ENCODE measurements around the gene NALF2. TPM values are rescaled to one million over a fixed set of nuclear protein-coding genes. Genes with fewer than 3 reads are reported as not detected.

Gene NALF2
- total RNA-seq (under 0.01 TPM), polyA plus RNA-seq (0.14 TPM)
- long read RNA-seq, donor 1, result 0 reads
- long read RNA-seq, donor 2, result 0 reads
- long read RNA-seq, donor 3, result 0 reads
- long read RNA-seq, donor 4, result 0 reads
- long read RNA-seq, donor 5, result 0 reads
- long read RNA-seq, donor 6, result 0 reads
- long read RNA-seq, donor 7, result 0 reads
- long read RNA-seq, donor 8, result 0 reads
- long read RNA-seq, donor 9, result 0 reads
- long read RNA-seq, donor 10, result 0 reads

DNA sequence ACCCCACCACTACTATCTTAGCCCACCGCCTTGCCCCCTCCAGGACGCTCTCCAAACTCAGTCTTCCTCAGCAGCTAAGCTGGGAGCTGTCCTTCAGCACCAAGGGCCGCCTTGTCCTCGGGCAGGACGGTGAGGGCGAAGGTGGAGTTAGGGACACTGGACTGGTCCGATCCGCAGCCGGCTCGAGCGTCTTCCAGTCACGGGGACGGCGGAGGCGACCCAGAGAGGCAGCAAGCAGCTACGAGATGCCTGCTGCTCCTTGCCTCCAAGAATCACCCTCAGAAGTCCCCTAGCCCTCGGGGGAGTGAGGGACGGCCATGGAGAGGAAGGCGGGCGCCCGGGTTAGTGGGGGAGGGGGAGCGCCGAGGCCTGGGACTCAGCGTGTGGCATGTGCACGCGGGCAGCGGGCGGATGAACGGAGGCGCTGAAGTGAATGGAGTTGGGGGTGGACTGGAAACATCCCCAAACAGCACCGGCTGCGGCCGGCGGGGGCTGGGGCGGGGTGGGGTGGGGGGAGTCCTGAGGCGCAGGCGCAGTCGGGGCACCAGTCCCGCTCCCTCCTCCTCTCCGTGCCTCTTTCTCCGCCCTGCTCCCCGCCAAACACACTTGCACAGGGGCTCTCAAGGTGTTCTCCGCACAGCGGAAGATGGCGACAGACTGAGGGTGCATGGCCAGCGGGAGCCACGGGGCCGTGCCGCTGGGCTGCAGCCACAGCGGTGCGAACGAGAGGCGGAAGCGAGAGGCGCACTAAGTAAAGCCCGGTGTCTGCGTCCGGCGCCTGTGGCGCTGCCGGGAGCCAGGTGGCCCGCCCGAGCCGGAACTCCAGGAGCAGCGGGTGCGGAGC lies at the start of gene NALF2:
Gene NALF2, plus strand, starts transcription at position 545 of the 844 bp plus-strand sequence. CDS start 957 bp downstream, outside the sequence.
- Histone ChIP-seq H3K27ac (ENCODE audit: low read depth in 1 of 2, low read length in 1 of 2) (no peak within 1 kb of the TSS), H3K27me3 (ENCODE audit: control insufficient read depth in 2 of 2, insufficient read depth in 1 of 2, low read length in 1 of 2) (peaks cover 19 to 38% of the 10 kb centered on the region in 2 donors)
- WGBS, result under 1% methylated on average over 66 of the region's 66 CpGs

DNA sequence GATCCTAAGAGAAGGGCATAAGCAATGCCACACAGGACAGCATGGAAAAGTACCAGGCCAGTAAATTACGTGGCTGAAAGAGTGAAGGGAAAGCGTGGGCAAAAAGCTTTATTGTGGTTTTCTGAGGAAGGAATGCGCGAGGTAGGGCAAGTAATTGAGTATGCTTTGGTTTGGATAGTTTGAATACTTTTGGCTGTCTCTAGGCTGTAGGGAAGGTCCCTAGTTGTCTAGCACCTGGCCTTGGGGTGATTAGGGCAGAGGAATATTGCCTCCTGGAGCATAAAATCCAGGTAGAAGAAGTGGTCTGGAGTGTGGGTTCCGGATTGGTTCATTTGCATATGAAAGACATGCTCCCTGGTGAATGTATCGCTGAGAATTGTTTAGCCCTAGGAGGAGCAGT lies 46.4 kb upstream of the NALF2 start:
- no peak overlapping the region for H3K27ac ChIP-seq (ENCODE audit: low read depth in 1 of 2, low read length in 1 of 2)
- 74% methylated on average over 6 of the region's 6 CpGs for WGBS
- no peaks in the 10 kb centered on the region for H3K9me3 ChIP-seq (ENCODE audit: control insufficient read depth in 2 of 2, insufficient read depth in 1 of 2, low read length in 1 of 2)
- H3K4me1 ChIP-seq (ENCODE audit: control insufficient read depth in 2 of 2, insufficient read depth in 2 of 2, low read length in 2 of 2), result no peaks in the 10 kb centered on the region
- H3K4me3 ChIP-seq (ENCODE audit: low read length in 2 of 2), result no peak overlapping the region
- no peaks in the 10 kb centered on the region for H3K36me3 ChIP-seq (ENCODE audit: control insufficient read depth in 2 of 2, insufficient read depth in 2 of 2, low read length in 1 of 2)
- no peaks in the 10 kb centered on the region for H3K27me3 ChIP-seq (ENCODE audit: control insufficient read depth in 2 of 2, insufficient read depth in 1 of 2, low read length in 1 of 2)
- DNase-seq (ENCODE audit: low read depth in 6 of 9, low spot score in 9 of 9), result no peak

More for the DNA sequence above, at the start of gene NALF2:
- Histone ChIP-seq H3K9me3 (ENCODE audit: control insufficient read depth in 2 of 2, insufficient read depth in 1 of 2, low read length in 1 of 2) (no peaks in the 10 kb centered on the region), H3K36me3 (ENCODE audit: control insufficient read depth in 2 of 2, insufficient read depth in 2 of 2, low read length in 1 of 2) (no peaks in the 10 kb centered on the region), H3K4me1 (ENCODE audit: control insufficient read depth in 2 of 2, insufficient read depth in 2 of 2, low read length in 2 of 2) (no peaks in the 10 kb centered on the region), H3K4me3 (ENCODE audit: low read length in 2 of 2) (peak within 1 kb of the TSS in 1 of 2 donors; percentile 15)
- DNase-seq (ENCODE audit: low read depth in 6 of 9, low spot score in 9 of 9), result peak in 3 of 9 donors; percentile 4 to 22 (median 8)

DNA sequence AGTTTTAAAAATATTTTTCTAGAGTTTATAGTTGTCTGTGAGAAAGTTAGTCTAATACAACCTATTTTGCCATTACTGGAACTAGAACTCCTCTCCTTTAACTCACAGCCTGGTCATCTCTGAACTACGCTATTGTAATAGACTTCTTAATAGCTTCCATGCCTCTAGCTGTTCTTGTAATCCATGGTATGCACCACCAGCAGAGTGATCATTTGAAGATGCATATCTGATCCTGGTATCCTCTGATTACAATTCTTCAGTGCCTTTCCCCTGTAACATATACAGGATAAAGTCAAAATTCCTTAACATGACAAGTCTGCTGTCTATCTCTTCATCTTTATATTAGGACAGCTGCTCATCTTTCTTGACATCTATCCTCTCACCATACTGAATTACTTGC lies 37.6 kb upstream of the NALF2 start:
- 94% methylated on average over 1 of the region's 1 CpG for WGBS
- no peak for DNase-seq (ENCODE audit: low read depth in 6 of 9, low spot score in 9 of 9)
- H3K4me1 ChIP-seq (ENCODE audit: control insufficient read depth in 2 of 2, insufficient read depth in 2 of 2, low read length in 2 of 2), result no peaks in the 10 kb centered on the region
- no peak overlapping the region for H3K4me3 ChIP-seq (ENCODE audit: low read length in 2 of 2)
- no peaks in the 10 kb centered on the region for H3K27me3 ChIP-seq (ENCODE audit: control insufficient read depth in 2 of 2, insufficient read depth in 1 of 2, low read length in 1 of 2)
- H3K36me3 ChIP-seq (ENCODE audit: control insufficient read depth in 2 of 2, insufficient read depth in 2 of 2, low read length in 1 of 2), result no peaks in the 10 kb centered on the region
- no peak overlapping the region for H3K27ac ChIP-seq (ENCODE audit: low read depth in 1 of 2, low read length in 1 of 2)
- no peaks in the 10 kb centered on the region for H3K9me3 ChIP-seq (ENCODE audit: control insufficient read depth in 2 of 2, insufficient read depth in 1 of 2, low read length in 1 of 2)

DNA sequence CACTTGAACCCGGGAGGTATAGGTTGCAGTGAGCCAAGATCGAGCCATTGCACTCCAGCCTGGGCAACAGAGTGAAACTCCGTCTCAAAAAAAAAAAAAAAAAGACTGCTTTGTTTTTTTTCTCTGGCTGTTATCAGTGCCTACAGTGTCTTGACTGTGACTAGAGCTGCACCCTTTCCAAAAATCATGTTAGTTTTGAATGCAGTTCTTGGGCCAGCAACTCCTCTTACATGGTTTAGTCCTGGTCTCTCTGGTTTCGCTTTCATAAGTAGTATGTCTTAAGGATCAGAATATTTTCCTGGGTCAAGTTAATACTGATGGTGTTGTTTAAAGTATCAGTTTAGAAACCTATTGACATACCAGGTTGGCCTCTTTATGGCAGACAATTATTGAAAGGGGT lies 34.2 kb upstream of the NALF2 start:
- no peak overlapping the region for H3K27ac ChIP-seq (ENCODE audit: low read depth in 1 of 2, low read length in 1 of 2)
- DNase-seq (ENCODE audit: low read depth in 6 of 9, low spot score in 9 of 9), result no peak
- H3K27me3 ChIP-seq (ENCODE audit: control insufficient read depth in 2 of 2, insufficient read depth in 1 of 2, low read length in 1 of 2), result no peaks in the 10 kb centered on the region
- no peaks in the 10 kb centered on the region for H3K36me3 ChIP-seq (ENCODE audit: control insufficient read depth in 2 of 2, insufficient read depth in 2 of 2, low read length in 1 of 2)
- WGBS, result 95% methylated on average over 4 of the region's 4 CpGs
- no peak overlapping the region for H3K4me3 ChIP-seq (ENCODE audit: low read length in 2 of 2)
- no peaks in the 10 kb centered on the region for H3K9me3 ChIP-seq (ENCODE audit: control insufficient read depth in 2 of 2, insufficient read depth in 1 of 2, low read length in 1 of 2)
- no peaks in the 10 kb centered on the region for H3K4me1 ChIP-seq (ENCODE audit: control insufficient read depth in 2 of 2, insufficient read depth in 2 of 2, low read length in 2 of 2)

DNA sequence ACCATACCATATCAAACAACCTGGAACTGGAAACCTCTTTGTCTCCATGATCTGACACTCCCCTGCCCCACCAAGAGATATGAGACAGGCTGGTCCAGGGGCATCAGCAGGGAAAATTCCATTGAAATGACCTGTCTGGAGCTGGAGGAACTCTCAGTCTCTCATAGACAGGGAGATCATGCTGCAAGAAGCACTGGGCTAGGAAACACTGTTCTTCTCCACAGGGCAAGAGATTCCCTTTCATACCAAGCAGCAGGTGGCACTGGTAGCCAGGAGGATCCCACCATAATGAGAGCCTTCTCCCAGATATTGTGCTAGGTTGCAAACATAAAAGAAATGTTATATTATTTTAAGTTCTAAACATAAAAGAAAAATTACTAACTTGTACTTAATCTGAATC lies 14.5 kb upstream of the NALF2 start:
- Histone ChIP-seq H3K27ac (ENCODE audit: low read depth in 1 of 2, low read length in 1 of 2) (no peak overlapping the region), H3K9me3 (ENCODE audit: control insufficient read depth in 2 of 2, insufficient read depth in 1 of 2, low read length in 1 of 2) (no peaks in the 10 kb centered on the region), H3K4me1 (ENCODE audit: control insufficient read depth in 2 of 2, insufficient read depth in 2 of 2, low read length in 2 of 2) (no peaks in the 10 kb centered on the region), H3K36me3 (ENCODE audit: control insufficient read depth in 2 of 2, insufficient read depth in 2 of 2, low read length in 1 of 2) (no peaks in the 10 kb centered on the region), H3K4me3 (ENCODE audit: low read length in 2 of 2) (no peak overlapping the region), H3K27me3 (ENCODE audit: control insufficient read depth in 2 of 2, insufficient read depth in 1 of 2, low read length in 1 of 2) (no peaks in the 10 kb centered on the region)
- DNase-seq (ENCODE audit: low read depth in 6 of 9, low spot score in 9 of 9), result no peak

DNA sequence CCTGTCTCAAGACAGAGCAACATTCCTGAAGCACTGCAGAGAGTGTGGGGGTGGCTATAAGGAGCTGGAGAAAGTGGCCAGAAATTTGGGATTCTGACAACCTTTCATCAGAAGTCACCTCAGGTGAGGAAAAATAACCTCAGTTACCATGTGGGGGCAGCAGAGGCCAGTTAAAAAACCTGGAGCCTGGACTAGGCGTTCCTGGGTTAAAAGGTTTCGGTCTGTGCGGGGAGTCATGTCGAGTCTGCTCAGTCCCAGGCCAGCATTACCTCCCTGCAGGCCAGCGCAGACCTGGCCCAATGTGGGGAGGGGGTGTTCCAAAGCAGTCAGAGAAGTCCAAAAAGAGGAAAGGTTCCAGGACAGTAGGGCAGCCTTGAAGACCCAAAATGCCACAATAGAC lies 10.9 kb upstream of the NALF2 start:
- H3K27me3 ChIP-seq (ENCODE audit: control insufficient read depth in 2 of 2, insufficient read depth in 1 of 2, low read length in 1 of 2), result no peaks in the 10 kb centered on the region
- H3K9me3 ChIP-seq (ENCODE audit: control insufficient read depth in 2 of 2, insufficient read depth in 1 of 2, low read length in 1 of 2), result no peaks in the 10 kb centered on the region
- no peak overlapping the region for H3K4me3 ChIP-seq (ENCODE audit: low read length in 2 of 2)
- WGBS, result 13% methylated on average over 5 of the region's 5 CpGs
- peak in 3 of 9 donors; percentile 1 to 15 (median 10) for DNase-seq (ENCODE audit: low read depth in 6 of 9, low spot score in 9 of 9)
- H3K4me1 ChIP-seq (ENCODE audit: control insufficient read depth in 2 of 2, insufficient read depth in 2 of 2, low read length in 2 of 2), result no peaks in the 10 kb centered on the region
- H3K27ac ChIP-seq (ENCODE audit: low read depth in 1 of 2, low read length in 1 of 2), result no peak overlapping the region
- H3K36me3 ChIP-seq (ENCODE audit: control insufficient read depth in 2 of 2, insufficient read depth in 2 of 2, low read length in 1 of 2), result no peaks in the 10 kb centered on the region

DNA sequence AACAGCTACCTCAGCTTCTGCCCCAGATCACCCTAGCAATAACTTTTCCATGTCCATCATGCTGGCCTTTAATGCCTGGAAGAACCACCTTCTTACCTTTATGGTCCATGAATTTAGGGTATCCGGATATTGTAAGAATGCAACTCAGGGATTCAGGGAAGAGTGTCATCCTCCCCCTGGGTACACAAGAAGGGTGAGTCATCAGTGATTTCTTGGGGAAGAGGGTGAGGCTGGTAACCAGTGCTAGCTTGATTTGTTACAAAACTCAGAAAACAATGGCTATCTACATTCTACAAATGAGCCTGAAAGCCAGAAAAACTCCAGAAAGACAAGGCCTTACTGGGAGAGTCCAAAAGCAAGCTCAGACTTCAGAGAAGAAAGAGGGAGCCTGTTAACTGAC lies 10.4 kb upstream of the NALF2 start:
- no peaks in the 10 kb centered on the region for H3K4me1 ChIP-seq (ENCODE audit: control insufficient read depth in 2 of 2, insufficient read depth in 2 of 2, low read length in 2 of 2)
- WGBS, result 94% methylated on average over 1 of the region's 1 CpG
- no peak overlapping the region for H3K27ac ChIP-seq (ENCODE audit: low read depth in 1 of 2, low read length in 1 of 2)
- DNase-seq (ENCODE audit: low read depth in 6 of 9, low spot score in 9 of 9), result no peak
- no peaks in the 10 kb centered on the region for H3K9me3 ChIP-seq (ENCODE audit: control insufficient read depth in 2 of 2, insufficient read depth in 1 of 2, low read length in 1 of 2)
- no peaks in the 10 kb centered on the region for H3K36me3 ChIP-seq (ENCODE audit: control insufficient read depth in 2 of 2, insufficient read depth in 2 of 2, low read length in 1 of 2)
- no peaks in the 10 kb centered on the region for H3K27me3 ChIP-seq (ENCODE audit: control insufficient read depth in 2 of 2, insufficient read depth in 1 of 2, low read length in 1 of 2)
- no peak overlapping the region for H3K4me3 ChIP-seq (ENCODE audit: low read length in 2 of 2)

DNA sequence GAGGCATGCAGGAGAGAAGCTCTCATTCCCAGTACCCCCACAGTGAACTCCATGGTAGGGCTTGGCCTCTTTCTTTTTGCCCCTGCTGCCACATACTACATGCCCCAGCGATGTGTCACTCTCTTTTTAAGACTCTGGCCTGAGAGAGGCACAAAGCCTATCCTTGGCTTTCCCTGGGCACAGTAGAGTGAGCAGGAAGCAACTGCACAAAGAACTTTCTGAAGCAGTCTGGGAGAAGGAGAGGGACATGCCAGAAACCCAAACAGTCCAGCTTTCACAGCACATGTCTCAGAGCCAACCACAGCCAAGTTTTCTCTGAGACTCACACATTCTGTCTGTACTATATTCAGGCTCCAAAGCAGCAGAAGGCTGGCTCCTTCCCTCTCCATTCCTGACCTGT lies 7.9 kb upstream of the NALF2 start:
- Histone ChIP-seq H3K27ac (ENCODE audit: low read depth in 1 of 2, low read length in 1 of 2) (no peak overlapping the region), H3K4me1 (ENCODE audit: control insufficient read depth in 2 of 2, insufficient read depth in 2 of 2, low read length in 2 of 2) (no peaks in the 10 kb centered on the region), H3K36me3 (ENCODE audit: control insufficient read depth in 2 of 2, insufficient read depth in 2 of 2, low read length in 1 of 2) (no peaks in the 10 kb centered on the region), H3K9me3 (ENCODE audit: control insufficient read depth in 2 of 2, insufficient read depth in 1 of 2, low read length in 1 of 2) (no peaks in the 10 kb centered on the region), H3K4me3 (ENCODE audit: low read length in 2 of 2) (no peak overlapping the region), H3K27me3 (ENCODE audit: control insufficient read depth in 2 of 2, insufficient read depth in 1 of 2, low read length in 1 of 2) (no peaks in the 10 kb centered on the region)
- DNase-seq (ENCODE audit: low read depth in 6 of 9, low spot score in 9 of 9), result no peak
- WGBS, result 73% methylated on average over 1 of the region's 1 CpG

DNA sequence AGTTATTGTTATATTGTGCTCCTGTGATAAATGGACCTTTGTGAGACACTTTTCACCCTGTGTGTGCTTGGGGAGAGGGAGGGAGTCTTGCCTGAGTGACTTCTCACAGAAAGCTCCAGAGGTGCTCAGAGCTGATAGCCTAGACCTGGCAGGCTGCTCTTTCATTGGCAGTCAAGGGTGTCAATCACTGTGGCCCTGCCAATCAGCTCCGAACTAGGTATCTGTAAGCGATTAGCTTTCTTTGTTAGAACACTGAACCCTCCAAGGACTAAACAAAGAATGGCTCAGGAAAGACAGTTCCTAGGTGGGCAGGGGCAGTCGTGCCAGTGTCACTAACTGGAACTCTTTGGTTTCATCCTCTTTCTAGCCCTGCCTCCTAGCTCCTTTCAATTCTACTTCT lies 2.7 kb upstream of the NALF2 start:
- Histone ChIP-seq H3K4me3 (ENCODE audit: low read length in 2 of 2) (no peak overlapping the region), H3K4me1 (ENCODE audit: control insufficient read depth in 2 of 2, insufficient read depth in 2 of 2, low read length in 2 of 2) (no peaks in the 10 kb centered on the region), H3K9me3 (ENCODE audit: control insufficient read depth in 2 of 2, insufficient read depth in 1 of 2, low read length in 1 of 2) (no peaks in the 10 kb centered on the region), H3K27me3 (ENCODE audit: control insufficient read depth in 2 of 2, insufficient read depth in 1 of 2, low read length in 1 of 2) (peaks cover 19 to 25% of the 10 kb centered on the region in 2 donors), H3K27ac (ENCODE audit: low read depth in 1 of 2, low read length in 1 of 2) (no peak overlapping the region), H3K36me3 (ENCODE audit: control insufficient read depth in 2 of 2, insufficient read depth in 2 of 2, low read length in 1 of 2) (no peaks in the 10 kb centered on the region)
- DNase-seq (ENCODE audit: low read depth in 6 of 9, low spot score in 9 of 9), result no peak
- 66% methylated on average over 3 of the region's 3 CpGs for WGBS

Measured in thymus (tissue), 14 donors.